Neuronal stem cell (in vitro differentiated cells): ENCODE measurements around the gene TCF4.

Experiments used
- DNase-seq: peaks from one replicate; pipeline ENCODE4 v3.0.0-alpha.2; 2013; ENCODE audit warnings: low spot score
- H2AFZ ChIP-seq: one replicate; pipeline ENCODE4 v1.6.1; 2013; ENCODE audit warnings: mild to moderate bottlenecking, low read length, inconsistent platforms
- H2AK5ac ChIP-seq: 2 replicates; pipeline ENCODE4 v1.6.1; 2013; ENCODE audit warnings: low read depth, mild to moderate bottlenecking, inconsistent platforms, low read length, moderate library complexity, mixed read lengths
- H2BK120ac ChIP-seq: 2 replicates; pipeline ENCODE4 v1.6.1; 2013; ENCODE audit warnings: low read depth, mild to moderate bottlenecking, inconsistent platforms, low read length, moderate library complexity, mixed read lengths
- H2BK12ac ChIP-seq: one replicate; pipeline ENCODE4 v1.6.1; 2013; ENCODE audit warnings: low read length, inconsistent platforms
- H2BK15ac ChIP-seq: 2 replicates; pipeline ENCODE4 v1.6.1; 2013; ENCODE audit warnings: mild to moderate bottlenecking, low read length, inconsistent platforms, mixed read lengths
- H2BK5ac ChIP-seq: one replicate; pipeline ENCODE4 v1.6.1; 2013; ENCODE audit warnings: inconsistent platforms, mild to moderate bottlenecking, low read length, moderate library complexity
- H3K14ac ChIP-seq: one replicate; pipeline ENCODE4 v1.6.1; 2013; ENCODE audit warnings: low read length, inconsistent platforms
- H3K18ac ChIP-seq: 2 replicates; pipeline ENCODE4 v1.6.1; 2013; ENCODE audit warnings: low read length, inconsistent platforms
- H3K23ac ChIP-seq: 2 replicates; pipeline ENCODE4 v1.6.1; 2013; ENCODE audit warnings: low read depth, mild to moderate bottlenecking, mixed read lengths, low read length, inconsistent platforms; ENCODE audit not compliant: poor library complexity
- H3K27ac ChIP-seq: replicated peaks from 3 replicates; pipeline ENCODE4 v1.5.1; 2013; ENCODE audit warnings: low read length, inconsistent platforms
- H3K27me3 ChIP-seq, 3 experiments: 2 replicates each; pipeline ENCODE4 v1.6.1; 2013; ENCODE audit warnings: low read length in 3 of 3, mild to moderate bottlenecking in 2 of 3, inconsistent platforms in 1 of 3, low read depth in 1 of 3, mixed read lengths in 1 of 3, moderate library complexity in 1 of 3; ENCODE audit not compliant: control insufficient read depth in 3 of 3, insufficient read depth in 3 of 3
- H3K36me3 ChIP-seq, 2 donors: replicated peaks in 1 of 2; 2 replicates each; pipeline ENCODE4 v1.6.1; 2013; ENCODE audit warnings: low read length in 2 of 2; ENCODE audit not compliant: control insufficient read depth in 2 of 2, insufficient read depth in 2 of 2
- H3K4ac ChIP-seq: 2 replicates; pipeline ENCODE4 v1.6.1; 2013; ENCODE audit warnings: inconsistent platforms, mild to moderate bottlenecking, low read length, moderate library complexity
- H3K4me1 ChIP-seq, 2 donors: 1 replicate in 1 of 2; 2 replicates in 1 of 2; pipeline ENCODE4 v1.6.1; 2013; ENCODE audit warnings: low read length in 2 of 2, low read depth in 1 of 2; ENCODE audit not compliant: control insufficient read depth in 2 of 2, insufficient read depth in 1 of 2
- H3K4me2 ChIP-seq: one replicate; pipeline ENCODE4 v1.6.1; 2013; ENCODE audit warnings: mild to moderate bottlenecking, low read length, inconsistent platforms; ENCODE audit not compliant: insufficient read depth, poor library complexity, severe bottlenecking
- H3K4me3 ChIP-seq, 2 donors: 2 replicates each; pipeline ENCODE4 v1.5.1; 2013; ENCODE audit warnings: low read length in 2 of 2, mild to moderate bottlenecking in 2 of 2, inconsistent platforms in 1 of 2, moderate library complexity in 1 of 2
- H3K79me1 ChIP-seq: one replicate; pipeline ENCODE4 v1.6.1; 2013; ENCODE audit warnings: low read depth, mild to moderate bottlenecking, inconsistent platforms, low read length, moderate library complexity
- H3K9ac ChIP-seq: one replicate; pipeline ENCODE4 v1.6.1; 2013; ENCODE audit warnings: mild to moderate bottlenecking, low read depth, low read length, inconsistent platforms; ENCODE audit not compliant: poor library complexity
- H3K9me3 ChIP-seq, 2 donors: replicated peaks in 1 of 2; 2 replicates each; pipeline versions ENCODE3 to v1.6.1; 2013; ENCODE audit warnings: low read length in 2 of 2, mild to moderate bottlenecking in 2 of 2, inconsistent platforms in 1 of 2, low read depth in 1 of 2, mixed read lengths in 1 of 2, moderate library complexity in 1 of 2; ENCODE audit not compliant: control insufficient read depth in 2 of 2, insufficient read depth in 1 of 2
- H4K8ac ChIP-seq: one replicate; pipeline ENCODE4 v1.6.1; 2013; ENCODE audit warnings: low read depth, mild to moderate bottlenecking, inconsistent platforms, low read length, moderate library complexity
- H4K91ac ChIP-seq: one replicate; pipeline ENCODE4 v1.6.1; 2013; ENCODE audit warnings: low read length, low read depth, mild to moderate bottlenecking, inconsistent platforms; ENCODE audit not compliant: poor library complexity
- WGBS, 2 donors: extraction: QIAGEN DNeasy Blood & Tissue Kit; methylation state at CpG; one replicate each; pipeline ENCODE4 v1.1.7; 2013; ENCODE audit warnings: missing lambda C conversion rate in 2 of 2, mixed read lengths in 1 of 2; ENCODE audit not compliant: insufficient read length in 2 of 2, insufficient replicate concordance in 1 of 2; ENCODE audit errors: extremely low coverage in 2 of 2; 5-methylcytosine and 5-hydroxymethylcytosine counted together

Gene TCF4

DNA sequence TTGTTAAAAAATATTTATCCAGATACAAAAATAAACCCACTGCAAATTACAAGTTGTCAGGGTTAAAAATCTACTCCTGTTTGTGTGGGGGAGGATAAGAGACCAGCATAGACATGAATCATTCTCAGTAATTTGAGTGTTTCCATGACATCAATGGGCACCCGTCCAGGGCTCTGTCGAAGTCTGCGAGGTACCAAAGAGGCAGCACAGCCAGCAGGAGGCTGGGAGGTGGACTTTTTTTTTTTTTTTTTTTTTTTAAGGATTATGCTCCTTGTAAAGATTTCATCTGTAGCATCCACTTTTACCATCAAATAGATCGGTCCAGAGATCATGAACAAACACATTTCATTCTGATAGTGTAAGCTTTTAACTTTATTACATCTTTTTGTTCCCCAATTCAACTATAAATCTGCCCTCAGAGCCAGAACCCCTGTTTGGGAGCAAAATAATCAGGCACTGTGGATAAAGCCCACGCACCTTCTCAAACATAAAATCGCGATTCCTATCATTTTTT lies 182.0 kb downstream of the TCF4 start:
- no peak overlapping the region for H3K9ac ChIP-seq
- no peak overlapping the region for H4K91ac ChIP-seq
- H3K18ac ChIP-seq, result no peak overlapping the region
- no peak overlapping the region for H3K4me2 ChIP-seq
- no peak overlapping the region for H2BK12ac ChIP-seq
- DNase-seq, result no peak
- H3K36me3 ChIP-seq, result no peaks in the 10 kb centered on the region
- H3K23ac ChIP-seq, result no peak overlapping the region
- no peak overlapping the region for H2AK5ac ChIP-seq
- H3K4me1 ChIP-seq, result peaks cover 15 to 23% of the 10 kb centered on the region in 2 donors
- H3K14ac ChIP-seq, result no peak overlapping the region
- no peak overlapping the region for H2BK5ac ChIP-seq
- H3K27me3 ChIP-seq, result no peaks in the 10 kb centered on the region
- WGBS, 2 donors, result no CpG with 5 or more reads among the region's 7 CpGs
- H3K4me3 ChIP-seq, result no peak overlapping the region
- H4K8ac ChIP-seq, result no peak overlapping the region
- H3K4ac ChIP-seq, result no peak overlapping the region
- H2BK120ac ChIP-seq, result no peak overlapping the region
- H3K79me1 ChIP-seq, result no peaks in the 10 kb centered on the region
- H3K9me3 ChIP-seq, result no peaks in the 10 kb centered on the region
- H2AFZ ChIP-seq, result no peak overlapping the region
- no peak overlapping the region for H3K27ac ChIP-seq
- H2BK15ac ChIP-seq, result no peak overlapping the region

GRCh38 chr18:55405475-55405874 lies 182.5 kb downstream of the TCF4 start:
- Histone ChIP-seq H3K23ac (no peak overlapping the region), H2AK5ac (no peak overlapping the region), H3K4me1 (peaks cover 18 to 27% of the 10 kb centered on the region in 2 donors), H2BK120ac (no peak overlapping the region), H3K4ac (no peak overlapping the region), H2BK12ac (no peak overlapping the region), H3K18ac (no peak overlapping the region), H3K79me1 (no peaks in the 10 kb centered on the region), H3K36me3 (no peaks in the 10 kb centered on the region), H3K27me3 (no peaks in the 10 kb centered on the region), H3K27ac (no peak overlapping the region), H2AFZ (no peak overlapping the region), H3K4me3 (no peak overlapping the region), H3K4me2 (no peak overlapping the region), H4K91ac (no peak overlapping the region), H4K8ac (no peak overlapping the region), H3K9ac (no peak overlapping the region), H3K9me3 (no peaks in the 10 kb centered on the region), H2BK5ac (no peak overlapping the region), H3K14ac (no peak overlapping the region), H2BK15ac (no peak overlapping the region)
- no peak for DNase-seq
- no CpG with 5 or more reads among the region's 1 CpG for WGBS, 2 donors

- Histone ChIP-seq H3K79me1 (no peaks in the 10 kb centered on the region), H3K4ac (no peak overlapping the region), H3K18ac (no peak overlapping the region), H4K91ac (no peak overlapping the region), H3K4me1 (peaks cover 18 to 27% of the 10 kb centered on the region in 2 donors), H3K27me3 (no peaks in the 10 kb centered on the region), H4K8ac (no peak overlapping the region), H3K27ac (no peak overlapping the region), H3K36me3 (no peaks in the 10 kb centered on the region), H3K9me3 (no peaks in the 10 kb centered on the region), H2AK5ac (no peak overlapping the region), H3K4me2 (no peak overlapping the region), H2AFZ (no peak overlapping the region), H3K23ac (no peak overlapping the region), H3K14ac (no peak overlapping the region), H2BK15ac (no peak overlapping the region), H3K4me3 (no peak overlapping the region), H2BK5ac (no peak overlapping the region), H3K9ac (no peak overlapping the region), H2BK120ac (no peak overlapping the region), H2BK12ac (no peak overlapping the region)
- no CpG with 5 or more reads among the region's 8 CpGs for WGBS, 2 donors
- no peak for DNase-seq
Measured at GRCh38 chr18:55404832-55405465, 183.0 kb downstream of the TCF4 start.

- Histone ChIP-seq H3K14ac (no peak overlapping the region), H3K4me2 (no peak overlapping the region), H3K79me1 (no peaks in the 10 kb centered on the region), H3K36me3 (no peaks in the 10 kb centered on the region), H3K23ac (no peak overlapping the region), H2BK15ac (no peak overlapping the region), H4K91ac (no peak overlapping the region), H2AFZ (no peak overlapping the region), H3K4me1 (peaks cover 18 to 27% of the 10 kb centered on the region in 2 donors), H3K27ac (no peak overlapping the region), H3K18ac (no peak overlapping the region), H2BK120ac (no peak overlapping the region), H2BK12ac (no peak overlapping the region), H3K4ac (no peak overlapping the region), H3K9ac (no peak overlapping the region), H3K27me3 (no peaks in the 10 kb centered on the region), H3K4me3 (no peak overlapping the region), H4K8ac (no peak overlapping the region), H3K9me3 (no peaks in the 10 kb centered on the region), H2AK5ac (no peak overlapping the region), H2BK5ac (no peak overlapping the region)
- DNase-seq, result no peak
- WGBS, 2 donors, result no CpG with 5 or more reads among the region's 5 CpGs
Measured at GRCh38 chr18:55404136-55404830, 183.7 kb downstream of the TCF4 start.
